ENCODE data around the gene CSTF1. TPM values are rescaled to one million over a fixed set of nuclear protein-coding genes. Genes with fewer than 3 reads are reported as not detected.

CSTF1 gene
- total RNA-seq: 19.5 TPM
- long read RNA-seq, full-length matches to known transcripts: 9 of 15 reads
- long read RNA-seq, partial matches to known transcripts: 1 of 15 reads
- long read RNA-seq, other reads (novel, unspliced or antisense): 5 of 15 reads

DNA sequence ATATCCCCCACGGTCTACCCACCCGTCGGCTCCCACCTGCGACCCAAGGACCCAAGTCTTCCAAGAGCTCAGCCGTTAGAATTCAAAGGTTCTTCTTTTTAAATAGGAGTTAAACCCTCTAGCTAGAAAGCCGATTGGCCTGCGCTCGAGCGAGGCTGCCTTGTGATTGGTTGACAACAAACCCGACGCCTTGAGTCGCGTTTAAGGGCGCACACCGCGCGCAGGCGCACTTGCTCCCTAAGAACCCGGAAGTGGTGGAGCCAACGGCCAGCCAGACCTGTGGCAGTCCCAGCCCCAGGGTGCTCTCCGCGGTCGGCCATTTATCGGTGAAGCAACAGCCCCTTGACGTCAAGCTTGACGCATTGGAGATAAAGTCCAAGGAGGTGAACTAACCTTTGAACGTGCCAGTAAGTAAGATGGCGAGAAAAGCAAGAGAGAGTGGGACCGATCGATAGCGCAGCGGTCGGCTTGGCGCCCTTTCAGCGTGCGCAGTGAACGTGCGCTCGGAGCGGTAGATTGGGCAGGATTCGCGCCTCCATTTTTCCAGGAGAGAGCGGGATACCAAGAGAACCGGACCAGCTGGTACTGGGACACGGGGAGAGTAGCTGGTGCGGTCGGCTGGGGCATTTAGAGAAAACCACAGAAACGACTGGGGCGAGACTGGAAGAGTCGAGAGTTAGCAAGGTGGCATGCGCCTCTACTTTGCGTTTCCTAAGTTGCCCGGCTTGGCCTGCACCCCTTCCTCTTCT lies at the start of gene CSTF1, which contains the start of gene AURKA:
Gene CSTF1, plus strand, starts transcription at position 514 of the 749 bp plus-strand sequence. CDS start 2,908 bp downstream, outside the sequence.
Gene AURKA, minus strand, starts transcription at position 84 of the 749 bp plus-strand sequence. CDS start 4,018 bp downstream, outside the sequence.
- intact Hi-C loops (cut with micrococcal nuclease): no loop called here
- DNase-seq (peak; percentile 100), ATAC-seq (peak; percentile 99)

DNA sequence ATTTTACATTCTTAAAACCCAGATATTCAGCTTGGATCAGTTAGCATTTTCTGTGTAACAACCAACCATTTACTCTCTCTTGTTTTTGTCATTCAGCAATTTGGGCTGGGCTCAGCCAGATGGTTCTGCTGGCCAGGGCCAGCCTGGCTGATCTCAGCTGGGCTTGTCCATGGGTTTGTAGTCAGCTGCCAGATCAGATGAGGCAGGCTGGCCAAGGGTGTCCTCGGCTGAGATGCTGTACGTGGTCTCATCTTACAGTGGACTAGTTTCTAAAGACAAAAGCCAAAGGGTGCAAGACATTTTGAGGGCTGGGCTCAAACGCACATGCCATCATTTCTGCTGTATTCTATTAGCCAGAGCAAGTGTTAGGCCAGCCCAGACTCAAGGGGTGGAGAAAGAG lies 49.7 kb upstream of the CSTF1 start:
- intact Hi-C loops (cut with micrococcal nuclease): no loop called here
- no peak for ATAC-seq

DNA sequence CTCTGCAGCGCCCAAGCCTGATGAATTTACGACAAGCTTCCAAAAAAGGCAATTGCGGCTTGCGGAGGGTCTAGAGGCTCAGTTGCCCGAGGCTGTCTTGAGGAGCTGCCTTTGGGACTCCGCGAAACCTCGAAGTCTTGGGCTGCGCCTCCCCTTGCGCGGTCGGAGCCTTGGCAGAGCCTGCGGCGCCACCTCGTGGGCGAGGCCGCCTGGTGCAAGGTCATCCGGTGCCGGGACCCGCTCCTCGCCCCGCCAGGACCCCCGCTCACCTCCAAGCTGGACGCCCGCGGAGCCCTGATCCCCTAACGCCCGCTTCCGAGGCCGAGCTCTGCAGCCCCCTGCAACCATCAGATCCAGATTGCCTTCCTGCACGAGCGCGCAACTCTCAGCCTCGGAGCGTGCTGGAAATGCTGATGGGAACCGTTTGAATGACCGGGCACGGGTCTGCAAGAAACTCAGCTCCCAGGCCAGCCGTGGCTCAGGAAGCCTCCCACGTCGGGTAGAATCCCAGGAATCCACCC lies 48.5 kb upstream of the CSTF1 start:
- DNase-seq (peak; percentile 57), ATAC-seq (peak; percentile 52)
- intact Hi-C loops (cut with micrococcal nuclease): no loop called here

More for the DNA sequence above, 49.7 kb upstream of the CSTF1 start:
- no peak for DNase-seq

DNA sequence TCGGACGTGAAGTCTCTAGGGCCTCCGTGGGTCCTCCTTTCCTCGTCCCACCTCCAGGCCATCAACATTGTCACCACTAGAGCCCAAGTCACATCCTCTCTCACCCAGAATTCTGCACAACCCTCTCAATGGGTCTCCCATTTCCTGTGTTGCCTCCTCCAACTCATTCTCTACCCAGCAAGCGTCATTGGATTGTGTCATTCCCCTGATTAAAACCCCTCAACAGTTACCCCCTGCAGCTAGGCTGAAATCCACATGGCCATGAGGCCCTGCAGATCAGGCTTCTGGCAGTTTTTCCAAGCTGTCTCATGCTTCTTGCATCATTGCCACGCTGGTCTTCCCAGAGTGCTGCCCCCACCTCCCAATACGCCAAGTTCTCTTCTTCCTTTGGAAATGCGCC lies 46.5 kb upstream of the CSTF1 start:
- intact Hi-C loops (cut with micrococcal nuclease): no loop called here
- ATAC-seq (no peak), DNase-seq (no peak)

- no peak for ATAC-seq
- intact Hi-C loops (cut with micrococcal nuclease): no loop called here
- DNase-seq: no peak
These were observed 44.7 kb upstream of the CSTF1 start for GRCh38 chr20:56347628-56348304.

DNA sequence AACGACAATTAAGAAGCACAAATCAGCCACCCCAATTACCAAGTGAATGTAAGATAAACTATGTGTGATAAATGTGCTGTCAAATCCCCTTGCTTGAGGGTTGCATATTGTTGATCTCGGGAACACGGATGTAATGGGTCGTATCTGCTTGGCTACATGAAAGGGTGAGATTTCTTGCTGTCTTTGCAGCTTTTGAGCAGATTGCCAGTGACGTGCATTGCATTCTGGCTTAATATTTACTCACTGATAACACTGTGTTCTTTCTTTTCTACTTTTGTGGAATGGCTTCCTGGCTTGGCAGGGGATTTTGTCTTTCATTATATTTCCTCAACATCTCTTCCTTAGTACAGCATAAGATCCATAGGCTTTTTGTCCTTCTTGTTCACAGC lies 44.1 kb upstream of the CSTF1 start:
- DNase-seq (no peak), ATAC-seq (no peak)
- intact Hi-C loops (cut with micrococcal nuclease): no loop called here

GRCh38 chr20:56348746-56349145 lies 43.7 kb upstream of the CSTF1 start:
- DNase-seq (no peak), ATAC-seq (no peak)
- intact Hi-C loops (cut with micrococcal nuclease): no loop called here

DNA sequence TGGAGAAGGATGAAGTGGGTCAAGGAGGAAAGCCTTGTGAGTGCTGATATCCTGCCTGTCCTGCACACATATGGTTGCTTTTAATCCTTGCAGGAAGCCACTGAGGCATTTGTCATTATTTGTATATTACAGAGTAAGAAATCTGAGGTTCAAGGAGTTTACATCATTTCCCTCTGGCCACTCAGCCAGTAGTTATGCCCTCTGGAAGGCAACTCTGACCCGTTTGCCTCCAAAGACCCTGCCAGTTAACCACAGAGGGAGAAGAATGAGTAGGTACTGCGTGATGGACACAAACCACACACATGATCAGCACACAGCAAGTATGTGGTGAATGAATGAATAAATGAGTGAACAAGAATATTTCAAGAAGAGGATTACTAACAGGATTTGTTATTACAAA lies 41.6 kb upstream of the CSTF1 start:
- DNase-seq (no peak), ATAC-seq (no peak)
- intact Hi-C loops (cut with micrococcal nuclease): no loop called here

DNA sequence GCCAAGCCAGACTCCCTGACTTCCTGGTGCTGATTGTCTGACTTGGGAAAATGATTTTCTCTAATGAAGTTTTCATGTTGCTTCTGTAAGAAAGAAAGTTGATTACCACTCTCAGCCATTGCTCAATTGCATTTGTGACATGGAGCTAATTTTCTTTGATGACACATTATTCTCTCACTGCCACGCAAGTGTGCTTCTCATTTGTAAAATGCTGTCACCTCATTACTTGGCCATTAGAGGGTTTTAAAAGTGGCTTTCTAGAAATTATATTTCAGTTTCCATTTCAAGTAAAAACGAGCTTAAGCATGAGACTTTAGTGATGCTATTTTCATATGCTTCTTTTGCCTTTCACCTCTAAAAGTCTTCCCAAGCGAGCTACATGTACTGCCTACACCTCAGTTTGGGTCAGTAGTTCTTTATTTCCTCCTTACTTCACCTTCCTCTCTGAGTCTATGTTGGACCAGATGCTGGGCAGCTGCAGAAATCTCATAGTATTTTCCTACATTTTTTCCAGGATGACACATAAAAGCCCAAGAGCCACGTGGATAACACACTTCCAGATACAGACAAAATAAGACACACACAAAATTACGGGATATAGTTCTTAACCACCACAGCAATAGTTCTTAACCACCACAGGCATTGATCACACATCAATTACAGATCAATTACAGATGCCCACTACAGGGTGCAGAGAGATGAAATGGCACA lies 39.9 kb upstream of the CSTF1 start:
- DNase-seq (no peak), ATAC-seq (no peak)
- intact Hi-C loops (cut with micrococcal nuclease): no loop called here

GRCh38 chr20:56353356-56353755 lies 39.1 kb upstream of the CSTF1 start:
- DNase-seq (no peak), ATAC-seq (no peak)
- intact Hi-C loops (cut with micrococcal nuclease): no loop called here

GRCh38 chr20:56358070-56358469 lies 34.4 kb upstream of the CSTF1 start:
- ATAC-seq (no peak), DNase-seq (no peak)
- intact Hi-C loops (cut with micrococcal nuclease): no loop called here

DNA sequence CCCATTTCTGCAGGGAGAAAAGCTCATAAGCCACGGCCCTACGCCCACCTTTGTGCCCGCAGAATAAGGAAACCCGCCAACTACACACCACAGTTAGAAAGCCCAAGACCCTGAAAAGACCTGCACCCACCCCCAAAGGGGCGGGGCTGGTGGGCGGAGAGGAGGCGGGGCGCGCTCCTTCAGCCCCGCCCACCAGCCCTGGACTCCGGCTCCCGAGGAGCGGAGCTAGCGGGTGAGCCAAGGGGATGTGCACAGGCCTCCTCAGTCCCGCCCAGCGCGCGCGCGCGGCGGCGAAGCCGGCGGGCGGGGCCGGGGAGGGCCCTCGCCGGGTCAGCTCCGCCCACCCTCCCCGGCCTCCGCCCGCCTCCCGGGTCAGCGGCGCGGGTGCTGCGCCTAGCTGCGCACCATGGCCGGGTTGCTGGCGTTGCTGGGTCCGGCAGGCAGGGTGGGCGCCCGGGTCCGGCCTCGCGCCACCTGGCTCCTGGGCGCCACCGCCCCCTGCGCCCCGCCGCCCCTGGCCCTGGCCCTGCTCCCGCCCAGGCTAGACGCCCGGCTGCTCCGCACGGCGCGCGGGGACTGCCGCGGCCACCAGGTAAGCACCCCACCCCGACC lies 33.7 kb upstream of the CSTF1 start, which contains the start of gene FAM210B:
Gene FAM210B, plus strand, starts transcription at position 375 of the 612 bp plus-strand sequence. Its CDS starts 32 bp downstream, at position 407.
- intact Hi-C loops (cut with micrococcal nuclease): no loop called here
- DNase-seq: peak; percentile 95
- peak; percentile 97 for ATAC-seq

- ATAC-seq (peak; percentile 66), DNase-seq (peak; percentile 70)
- intact Hi-C loops (cut with micrococcal nuclease): no loop called here
These were observed 33.0 kb upstream of the CSTF1 start for GRCh38 chr20:56359212-56360132.

DNA sequence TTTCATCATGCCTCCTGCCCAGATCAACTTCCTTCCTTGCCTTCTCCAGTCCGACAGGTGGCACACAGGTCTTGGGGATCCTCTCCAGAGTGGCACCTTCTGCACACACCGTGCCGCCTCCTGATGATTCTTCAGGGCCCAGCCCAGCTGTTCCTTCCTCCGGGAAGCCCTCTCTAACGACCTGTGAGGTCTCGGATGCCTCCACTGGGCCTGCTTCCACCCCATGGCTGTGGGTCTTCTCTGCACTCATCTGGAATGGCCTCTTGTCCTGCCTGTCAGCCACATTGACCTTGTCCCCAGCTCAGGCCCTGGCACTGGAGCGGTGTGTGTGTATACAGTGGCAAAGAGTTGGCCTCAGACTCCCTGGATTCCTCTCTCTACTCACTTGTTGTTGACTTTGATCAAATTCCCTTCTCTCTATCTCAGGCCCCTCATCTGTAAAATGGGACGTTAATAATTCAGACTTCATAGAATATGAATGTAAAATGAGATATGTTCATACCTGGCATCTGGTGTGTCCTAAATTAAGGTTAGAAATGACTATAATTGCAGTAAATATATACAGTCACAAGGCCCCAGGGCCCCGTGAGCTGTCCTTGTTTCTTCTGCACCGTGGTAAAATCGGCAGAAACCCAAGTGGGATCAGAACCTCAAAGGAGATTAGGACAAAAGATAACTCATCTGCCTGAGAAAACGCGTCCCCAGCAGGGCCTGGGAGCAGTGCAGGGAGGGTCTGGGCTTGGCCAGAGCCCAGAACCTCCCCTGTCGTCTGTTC lies 32.1 kb upstream of the CSTF1 start:
- intact Hi-C loops (cut with micrococcal nuclease): no loop called here
- DNase-seq: peak; percentile 37
- peak; percentile 4 for ATAC-seq

DNA sequence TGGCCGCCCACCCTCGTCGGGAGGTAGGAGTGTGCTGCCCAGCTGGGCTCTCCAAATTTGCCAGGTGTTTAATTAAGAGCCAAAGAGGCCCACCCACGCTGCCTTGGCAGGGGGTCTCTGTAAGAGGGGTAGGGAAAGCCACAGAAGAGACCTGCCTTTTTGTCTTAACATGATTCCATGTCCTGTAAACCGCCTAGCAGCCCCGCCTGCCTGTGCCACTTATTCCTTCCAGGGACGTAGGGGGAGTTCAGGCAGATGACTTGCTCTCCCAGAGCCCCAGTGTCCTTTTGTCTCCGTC lies 31.6 kb upstream of the CSTF1 start:
- no peak for ATAC-seq
- no peak for DNase-seq
- intact Hi-C loops (cut with micrococcal nuclease): no loop called here

DNA sequence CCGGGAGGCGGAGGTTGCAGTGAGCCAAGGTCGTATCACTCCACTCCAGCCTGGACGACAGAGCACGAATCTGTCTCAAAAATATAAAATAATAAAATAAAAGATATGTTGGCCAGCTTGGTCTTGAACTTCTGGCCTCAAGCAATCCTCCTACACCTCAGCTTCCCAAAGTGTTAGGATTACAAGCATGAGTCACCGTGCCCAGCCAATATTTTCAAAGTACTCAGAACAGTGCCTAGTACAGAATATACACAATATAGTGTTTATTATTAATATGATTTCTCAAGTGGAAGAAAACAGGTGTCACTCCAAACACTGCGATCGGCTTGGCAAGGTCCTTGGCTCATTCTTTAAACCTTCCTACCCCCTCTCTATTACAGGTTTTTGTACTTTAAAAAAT lies 30.5 kb upstream of the CSTF1 start:
- intact Hi-C loops (cut with micrococcal nuclease): no loop called here
- no peak for DNase-seq

GRCh38 chr20:56362833-56363413 lies 29.5 kb upstream of the CSTF1 start:
- no peak for DNase-seq
- no peak for ATAC-seq
- intact Hi-C loops (cut with micrococcal nuclease): no loop called here

More for the DNA sequence above, 30.5 kb upstream of the CSTF1 start:
- no peak for ATAC-seq

Measured in left ventricle myocardium superior (tissue), 1 donor.